A172 (cell line): ENCODE results near the gene RTP2. TPM values are rescaled to one million over a fixed set of nuclear protein-coding genes. Genes with fewer than 3 reads are reported as not detected.
"Not testable (repeated sequence)": the region's sequence is repeated elsewhere in the genome, so short reads cannot be mapped to it uniquely, and the experiment has no call there.

Experiments
- DNase-seq: peaks from one replicate; pipeline ENCODE4 v3.0.0-alpha.2; 2015; ENCODE audit warnings: low spot score
- total RNA-seq: library from RNA; depleted of rRNA; stranded (reverse); fragments of >200 nt; shearing (Covaris generic); gene quantifications from 2 replicates; pipeline ENCODE4 v1.2.3, GENCODE V29; 2014

The RTP2 gene
- total RNA-seq, 1 experiment from 2014 or later, result not detected

- peak; percentile 67 for DNase-seq
Observed at GRCh38 chr3:187713504-187713903, 11.1 kb upstream of the RTP2 start.

DNA sequence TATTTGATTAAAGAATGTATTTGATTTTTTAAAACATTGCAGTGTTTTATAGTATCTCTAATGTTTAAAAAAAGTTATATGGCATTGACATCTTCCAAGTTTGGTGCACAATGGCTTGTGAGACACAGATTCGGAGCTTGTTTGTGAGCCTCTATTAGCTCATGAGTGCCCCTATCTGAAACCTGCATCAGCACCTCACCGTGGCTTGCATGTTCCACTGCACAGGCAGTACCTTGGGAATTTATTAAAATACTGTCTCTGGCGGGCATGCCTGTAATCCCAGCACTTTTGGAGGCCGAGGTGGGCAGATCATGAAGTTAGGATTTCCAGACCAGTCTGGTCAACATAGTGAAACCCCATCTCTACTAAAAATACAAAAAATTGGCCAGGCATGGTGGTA lies 6.8 kb upstream of the RTP2 start:
- DNase-seq, result no peak

- DNase-seq, result no peak
Observed at GRCh38 chr3:187708696-187709095, 6.3 kb upstream of the RTP2 start.

GRCh38 chr3:187706971-187707370 lies 4.6 kb upstream of the RTP2 start:
- DNase-seq, result no peak

- DNase-seq, result no peak
Observed at GRCh38 chr3:187705164-187705563, 2.8 kb upstream of the RTP2 start.

- DNase-seq, result no peak
Observed at GRCh38 chr3:187700249-187700648, 2.1 kb downstream of the RTP2 start.

- no peak for DNase-seq
Observed at GRCh38 chr3:187698499-187699399, 3.6 kb downstream of the RTP2 start.

DNA sequence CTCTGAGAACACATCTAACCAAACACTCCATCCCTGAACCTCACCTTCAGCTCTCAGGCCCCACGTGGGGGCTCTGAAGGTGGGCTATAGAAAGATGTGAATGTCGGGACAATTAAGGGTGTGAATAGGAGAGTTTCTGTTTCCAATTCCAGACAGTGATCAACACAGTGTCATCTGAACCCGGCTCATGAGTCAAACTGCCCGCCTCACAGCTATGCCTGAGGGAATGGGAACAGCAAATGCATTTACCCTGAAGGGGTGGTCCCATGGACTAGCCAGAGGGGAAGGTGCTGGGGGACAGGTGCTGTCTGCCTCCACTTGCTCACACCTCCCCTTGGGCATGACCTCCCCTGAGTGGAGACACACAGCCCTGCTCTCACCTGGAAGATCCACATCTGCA lies 6.3 kb downstream of the RTP2 start:
- DNase-seq, result no peak

- DNase-seq, result no peak
Observed at GRCh38 chr3:187695449-187695848, 6.9 kb downstream of the RTP2 start.

- peak; percentile 67 for DNase-seq
Observed at GRCh38 chr3:187694801-187695200, 7.6 kb downstream of the RTP2 start.

GRCh38 chr3:187693431-187693830 lies 8.9 kb downstream of the RTP2 start:
- no peak for DNase-seq

DNA sequence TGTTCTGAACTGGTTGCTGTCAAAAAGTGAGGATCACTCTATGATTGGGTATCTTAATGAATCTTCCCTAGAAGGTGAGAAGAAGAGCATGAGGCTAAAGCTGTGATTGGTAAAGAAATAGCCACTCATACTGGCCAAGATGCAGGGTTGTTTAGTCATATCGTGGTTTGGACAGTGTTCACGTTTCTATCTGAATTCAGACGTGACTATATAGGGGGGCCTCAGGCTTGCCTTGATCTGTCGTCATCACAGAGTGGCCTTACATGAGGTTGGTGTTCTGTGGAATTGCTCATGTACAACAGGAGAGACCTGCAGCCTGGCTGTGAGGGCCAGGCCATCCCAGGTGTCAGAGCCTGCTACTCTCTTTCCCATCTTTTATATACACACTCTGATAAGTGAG lies 12.4 kb downstream of the RTP2 start:
- DNase-seq, result peak; percentile 13

DNA sequence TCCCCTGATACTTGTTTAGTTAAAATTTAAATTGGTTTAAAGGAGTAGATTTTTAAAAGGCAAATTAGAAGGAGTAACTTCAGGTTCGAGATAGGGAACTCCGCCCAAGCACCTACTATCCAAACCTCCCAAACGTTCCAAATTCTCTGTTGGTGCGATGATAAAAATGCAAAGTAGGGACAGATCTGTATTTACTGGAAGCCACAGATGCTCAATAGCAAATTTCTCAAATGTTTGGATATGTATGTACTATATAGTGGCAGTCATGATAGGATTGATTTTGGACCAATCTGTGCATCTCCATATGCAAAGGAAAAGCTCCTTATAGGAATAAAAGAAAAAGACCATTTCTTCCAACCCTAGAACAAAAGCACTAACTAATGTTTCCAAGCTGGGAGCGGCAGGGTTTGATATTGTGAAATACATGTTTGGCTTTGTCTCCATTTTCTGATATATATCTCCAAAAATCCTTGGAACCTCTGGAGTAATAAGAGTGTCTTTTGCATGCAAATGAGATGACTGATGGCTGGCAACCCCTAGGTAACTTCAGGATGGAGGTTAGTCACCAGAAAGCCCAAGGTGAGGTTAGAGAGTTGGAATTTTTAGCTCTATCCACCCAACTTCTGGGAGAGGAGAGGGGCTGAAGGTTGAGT lies 15.6 kb downstream of the RTP2 start:
- DNase-seq, result no peak

- no peak for DNase-seq
Observed at GRCh38 chr3:187685948-187686347, 16.4 kb downstream of the RTP2 start.

DNA sequence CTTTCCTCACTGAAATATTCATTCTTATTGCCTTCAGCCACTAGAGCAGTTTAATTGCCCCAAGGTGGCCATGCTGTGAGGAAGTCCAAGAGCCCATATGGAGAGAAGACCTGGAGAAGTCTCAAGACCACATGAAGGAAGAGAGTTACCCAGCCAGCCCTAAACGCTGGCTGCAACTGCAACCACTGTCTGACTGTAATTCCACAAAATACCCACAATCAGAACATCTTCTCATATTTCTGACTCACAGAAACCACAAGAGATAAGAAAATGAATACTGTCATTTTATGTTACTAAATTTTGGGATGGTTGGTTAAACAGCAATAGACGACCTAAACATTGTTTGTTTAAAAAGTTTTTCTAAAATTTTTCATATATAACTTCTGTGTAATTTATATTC lies 17.5 kb downstream of the RTP2 start:
- DNase-seq, result peak; percentile 60

- no peak for DNase-seq
Observed at GRCh38 chr3:187684444-187684843, 17.9 kb downstream of the RTP2 start.

DNA sequence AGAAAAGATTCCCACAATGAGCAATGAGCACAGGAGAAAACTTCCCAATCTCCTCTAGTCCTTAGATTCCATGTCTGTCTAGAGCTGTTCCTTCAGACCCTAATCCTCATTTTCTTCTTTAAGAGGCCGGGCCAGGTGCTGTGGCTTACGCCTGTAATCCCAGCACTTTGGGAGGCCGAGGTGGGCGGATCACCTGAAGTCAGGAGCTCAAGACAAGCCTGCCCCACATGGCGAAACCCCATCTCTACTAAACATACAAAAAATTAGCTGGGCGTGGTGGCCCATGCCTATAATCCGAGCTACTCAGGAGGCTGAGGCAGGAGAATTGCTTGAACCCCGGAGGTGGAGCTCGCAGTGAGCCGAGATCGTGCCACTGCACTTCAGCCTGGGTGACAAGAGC lies 20.6 kb downstream of the RTP2 start:
- DNase-seq, result not testable (repeated sequence)

- DNase-seq, result peak; percentile 76
Observed at GRCh38 chr3:187679638-187680396, 22.5 kb downstream of the RTP2 start.

- DNase-seq, result peak; percentile 71
Observed at GRCh38 chr3:187678726-187679268, 23.6 kb downstream of the RTP2 start.

DNA sequence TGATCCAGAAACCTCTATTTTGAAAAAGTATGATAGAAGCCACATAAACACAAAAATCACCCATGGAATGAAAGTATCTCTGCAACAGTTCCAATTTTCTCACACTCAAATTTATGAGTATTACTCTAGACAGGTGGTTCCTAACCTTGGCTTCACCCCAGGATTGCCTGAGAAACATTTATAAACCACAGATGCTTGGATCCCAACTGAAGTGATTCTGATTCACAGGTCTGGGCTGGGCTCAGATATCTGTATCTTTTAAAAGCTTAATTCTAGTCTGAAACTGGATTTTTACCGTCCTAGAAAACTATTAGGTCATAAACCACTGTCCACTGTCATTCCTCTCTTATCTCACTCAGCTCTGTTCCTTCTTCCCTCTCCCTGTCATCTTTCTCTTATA lies 24.8 kb downstream of the RTP2 start:
- peak; percentile 18 for DNase-seq

GRCh38 chr3:187673012-187673411 lies 29.3 kb downstream of the RTP2 start:
- DNase-seq, result peak; percentile 32
